AG04449 (cell line): ENCODE measurements around the gene RECQL.
A peak's percentile ranks its signal among the peaks of the same experiment; 100 is the strongest.

Experiments
- CTCF ChIA-PET: fragments of 350-600 bp; formaldehyde crosslinking; extraction: SDS; loops from one replicate; lab custom pipeline; 2021; ENCODE audit warnings: antibody characterized with exemption; lab: Yijun Ruan, JAX
- POLR2A ChIA-PET: fragments of 400-600, 350-600 bp; formaldehyde crosslinking; extraction: SDS; loops from one replicate; lab custom pipeline; 2020; ENCODE audit warnings: antibody characterized with exemption, inconsistent platforms; lab: Yijun Ruan, JAX
- DNase-seq: peaks from one replicate; pipeline ENCODE4 v3.0.0-alpha.2; 2010; ENCODE audit warnings: low read depth, low spot score
- H3K4me3 ChIP-seq: 2 replicates; pipeline ENCODE4 v1.5.1; 2011; ENCODE audit warnings: low read depth, mild to moderate bottlenecking, control low read depth, low read length
- CTCF ChIP-seq: IDR thresholded peaks from one replicate; pipeline ENCODE4 v1.5.1; 2011; ENCODE audit warnings: mild to moderate bottlenecking, moderate library complexity, low read length, control low read depth, inconsistent platforms; ENCODE audit not compliant: insufficient read depth; ENCODE audit errors: missing control alignments

Gene RECQL

GRCh38 chr12:21516281-21516680, 14.8 kb upstream of the RECQL start:
- no peak for TF ChIP-seq CTCF
- POLR2A ChIA-PET: no interaction called here
- CTCF ChIA-PET: interaction anchor here (1.8 kb wide), 1 partner anchor 65 kb away, joined by 3 read pairs; no protein-coding TSS in a partner anchor
- no peak for DNase-seq
- H3K4me3 ChIP-seq: no peak overlapping the region

DNA sequence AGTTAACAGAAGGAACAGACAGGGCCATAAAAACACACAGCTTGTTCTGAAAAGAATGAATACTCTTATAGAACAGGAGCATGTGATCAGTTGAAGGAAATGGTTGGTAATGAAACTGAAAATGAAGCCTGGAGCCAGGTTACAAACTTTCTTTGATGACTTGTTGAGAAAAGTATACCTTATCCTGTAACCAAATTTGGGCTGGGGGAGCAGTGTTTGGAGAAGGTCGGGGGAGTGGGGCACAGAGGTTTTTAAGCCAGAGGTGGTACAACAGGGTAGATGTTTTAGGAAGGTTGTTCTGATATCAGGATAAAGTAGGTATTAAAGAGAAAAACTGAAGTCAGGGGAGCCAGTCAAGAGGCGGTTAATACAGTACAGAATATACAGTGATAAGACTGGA, 8.3 kb upstream of the RECQL start:
- H3K4me3 ChIP-seq: no peak overlapping the region
- no peak for TF ChIP-seq CTCF
- ChIA-PET POLR2A (no interaction called here), CTCF (no interaction called here)
- no peak for DNase-seq

DNA sequence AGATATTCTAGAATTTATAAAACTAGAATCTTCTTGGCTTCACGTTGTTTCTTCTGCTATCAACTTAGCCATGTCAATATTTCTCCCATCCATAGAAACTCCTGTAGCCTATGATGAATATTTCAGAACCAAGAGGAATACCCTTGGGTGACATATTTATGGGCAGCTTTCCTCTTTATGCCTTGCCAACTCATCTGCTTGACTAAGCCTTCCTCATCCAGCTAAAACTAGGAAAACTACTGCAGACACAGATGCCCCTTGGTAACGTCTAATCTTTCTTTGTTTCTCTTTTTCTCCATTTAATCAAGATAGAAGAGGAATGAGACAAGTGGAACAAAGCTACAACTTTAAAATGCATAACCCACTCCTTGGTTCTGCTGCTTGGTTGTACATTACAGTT, 6.4 kb upstream of the RECQL start:
- no peak for TF ChIP-seq CTCF
- no peak for DNase-seq
- H3K4me3 ChIP-seq: no peak overlapping the region
- CTCF ChIA-PET: interaction anchor here (1.4 kb wide), 1 partner anchor 20 kb away, joined by 4 read pairs; no protein-coding TSS in a partner anchor
- POLR2A ChIA-PET: no interaction called here

DNA sequence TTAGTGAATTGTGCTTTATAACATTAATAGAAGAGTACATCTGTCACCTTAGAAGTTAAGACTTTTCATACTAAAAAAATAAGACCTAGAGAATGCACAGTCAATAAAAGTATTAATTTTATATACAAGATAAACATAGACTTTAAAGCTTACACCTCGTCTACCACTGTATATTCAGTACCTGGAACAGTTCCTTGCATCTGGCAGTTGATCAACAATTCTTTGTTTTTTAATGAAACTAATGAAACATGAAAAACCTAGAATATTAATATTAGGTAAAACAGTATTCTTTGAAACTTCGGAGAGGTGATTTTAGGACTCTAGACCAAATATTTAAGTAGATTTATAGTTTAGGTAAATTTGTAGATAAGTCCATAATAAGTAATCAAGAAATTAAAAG, 4.5 kb upstream of the RECQL start:
- DNase-seq: no peak
- no peak overlapping the region for H3K4me3 ChIP-seq
- CTCF ChIA-PET: interaction anchor here (0.9 kb wide), 1 partner anchor 13 kb away, joined by 3 read pairs; no protein-coding TSS in a partner anchor
- POLR2A ChIA-PET: no interaction called here
- TF ChIP-seq CTCF: no peak

DNA sequence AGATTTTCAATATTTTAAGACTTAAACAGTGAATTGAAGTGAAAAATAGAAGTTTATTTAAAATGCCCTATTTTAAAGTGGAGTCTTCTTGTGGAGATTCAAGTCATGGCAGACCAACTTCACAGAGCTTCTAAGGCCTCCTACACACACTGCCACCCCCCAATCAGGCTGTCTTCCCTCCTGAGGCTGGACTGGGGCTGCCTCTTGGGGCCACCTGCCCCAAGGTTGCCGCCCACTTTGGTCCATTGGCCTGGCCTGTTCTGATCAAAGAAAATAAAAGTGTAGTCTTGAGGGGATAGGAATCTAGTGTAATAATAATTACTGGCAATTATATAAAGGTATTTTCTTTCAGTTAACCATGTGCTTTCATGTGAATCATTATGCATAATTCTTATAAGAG, 1.4 kb upstream of the RECQL start:
- DNase-seq: no peak

DNA sequence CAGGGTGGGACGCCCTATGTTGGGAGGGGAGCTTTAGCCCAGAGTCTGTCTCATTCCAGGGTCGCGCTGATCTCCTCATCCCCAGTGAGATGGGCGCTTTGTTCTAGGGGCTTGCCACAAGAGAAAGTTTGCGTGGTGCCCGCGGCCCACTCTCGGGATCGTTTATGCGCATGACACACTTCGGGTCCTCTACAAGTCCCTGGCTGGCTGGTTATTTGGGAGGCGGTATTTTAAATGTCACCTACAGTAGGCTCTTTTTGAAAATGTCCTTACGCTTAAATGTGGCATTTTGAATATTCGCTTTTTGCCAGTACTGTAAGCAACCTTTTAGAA, 695 bp upstream of the RECQL start:
- ChIA-PET CTCF (interaction anchor here (1.8 kb wide), 1 partner anchor 178 kb away, joined by 11 read pairs; no protein-coding TSS in a partner anchor), POLR2A (interaction anchor here (0.6 to 2.2 kb wide), 3 partner anchors 10 to 166 kb away, joined by 3 to 7 read pairs (median 4); partner anchors contain the start of gene LDHB)
- DNase-seq: no peak
- no peak for TF ChIP-seq CTCF
- H3K4me3 ChIP-seq: peak overlapping the region; percentile 92

More for the DNA sequence above, 1.4 kb upstream of the RECQL start:
- peak overlapping the region; percentile 92 for H3K4me3 ChIP-seq
- no peak for TF ChIP-seq CTCF
- ChIA-PET CTCF (no interaction called here), POLR2A (no interaction called here)
